Measurements from ENCODE around the gene OPA3.
"Not testable (repeated sequence)": the region's sequence is repeated elsewhere in the genome, so short reads cannot be mapped to it uniquely, and the experiment has no call there.

Gene OPA3

DNA sequence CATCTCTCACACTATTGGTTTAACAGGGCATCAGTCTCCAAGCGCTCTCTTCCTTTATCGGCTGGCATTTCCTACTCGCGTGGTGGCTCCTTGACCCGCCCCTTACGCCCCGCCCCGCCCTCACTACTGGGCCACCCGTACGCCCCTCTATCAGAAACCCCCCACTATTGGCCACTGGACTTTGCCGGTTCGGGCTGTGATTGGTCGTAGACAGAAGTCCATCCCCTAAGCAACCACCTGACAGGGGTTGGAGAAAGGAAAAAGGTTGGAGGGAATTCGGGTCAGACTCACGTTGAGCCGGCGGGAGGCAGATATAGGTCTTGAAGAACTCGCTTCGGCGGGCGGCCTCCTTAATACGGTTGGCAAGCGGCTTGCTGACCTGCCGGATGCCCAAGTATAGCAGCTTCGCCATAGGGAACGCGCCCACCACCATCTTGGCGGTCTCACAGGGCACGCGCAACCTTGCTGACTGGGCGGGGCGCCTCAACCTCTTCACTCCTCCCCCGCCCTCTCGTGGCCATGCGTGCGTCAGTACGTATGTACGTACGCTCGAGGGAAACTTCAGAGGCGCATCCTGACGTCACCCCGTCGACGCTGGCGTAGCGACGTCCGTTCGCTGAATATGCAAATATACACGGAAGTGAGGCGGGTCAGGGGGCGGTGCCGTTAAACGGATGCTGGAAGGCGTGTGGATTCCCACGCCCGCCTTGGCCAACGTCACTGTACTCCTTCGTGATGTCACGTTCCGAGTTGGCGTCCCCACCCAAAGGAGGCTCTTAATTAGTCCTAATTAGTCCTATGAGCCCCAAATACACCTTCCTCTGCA, at the start of gene OPA3:
Gene OPA3 (minus strand): TSS at position 471 of the 826 bp plus-strand sequence. CDS start 38 bp downstream, at position 433.
- Histone ChIP-seq H3K36me3 (replicated peaks) (no peaks in the 10 kb centered on the region), H3K4me3 (ENCODE audit: low read depth, low read length) (peak within 1 kb of the TSS; percentile 88)
- in situ Hi-C loops (cut with HindIII; ENCODE audit: low pct_ligation_motif_present, low sequenced_read_pairs) = no loop called here

DNA sequence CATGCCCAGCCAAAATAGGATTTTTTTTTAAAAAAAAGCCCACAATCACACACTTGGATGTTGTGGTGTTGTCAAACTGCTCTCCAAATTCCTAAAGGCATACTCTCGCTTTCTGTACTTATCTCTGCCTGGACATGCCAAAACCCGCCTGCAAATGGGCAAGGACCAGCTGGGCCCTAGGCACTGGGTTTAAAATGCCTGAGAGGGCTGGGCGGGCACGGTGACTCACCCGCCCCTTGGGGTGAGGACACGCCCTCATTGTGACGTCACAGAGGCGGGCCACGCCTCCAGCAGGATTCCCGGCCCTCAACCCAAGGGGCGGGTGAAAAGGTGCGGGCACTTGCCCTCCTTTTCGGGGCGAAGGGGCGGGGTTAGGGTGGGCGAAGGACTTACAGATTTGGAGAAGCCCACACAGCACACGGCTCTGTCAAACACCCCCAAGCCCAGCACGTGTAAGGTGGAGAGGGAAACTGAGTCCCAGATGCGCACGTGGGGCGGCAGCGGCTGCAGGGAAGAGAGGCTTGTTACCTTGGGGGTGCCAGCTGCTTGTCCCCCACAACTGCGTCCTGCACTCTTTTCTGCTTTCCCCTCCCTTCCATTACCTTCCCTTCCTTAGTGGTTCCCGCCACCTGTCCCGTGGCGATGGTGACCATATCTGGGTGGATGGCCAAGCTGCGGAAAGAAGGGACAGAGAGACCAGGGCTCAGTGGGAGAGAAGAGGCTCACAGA, 48.0 kb upstream of the OPA3 start:
- in situ Hi-C loops (cut with HindIII; ENCODE audit: low pct_ligation_motif_present, low sequenced_read_pairs) = no loop called here
- Histone ChIP-seq H3K36me3 (replicated peaks) (peaks cover 12% of the 10 kb centered on the region), H3K27ac (no peak overlapping the region), H3K4me3 (ENCODE audit: low read depth, low read length) (no peak overlapping the region), H3K27me3 (replicated peaks) (no peaks in the 10 kb centered on the region)
- peak; percentile 70 for DNase-seq
- no peak for TF ChIP-seq CTCF (IDR thresholded peaks at IDR 0.05; ENCODE audit: low read depth, low read length, missing control alignments)

More for the DNA sequence above, at the start of gene OPA3:
- peak within 1 kb of the TSS; percentile 96 for H3K27ac ChIP-seq
- DNase-seq = peak; percentile 100
- TF ChIP-seq CTCF (IDR thresholded peaks at IDR 0.05; ENCODE audit: low read depth, low read length, missing control alignments) = no peak
- H3K27me3 ChIP-seq (replicated peaks) = no peaks in the 10 kb centered on the region

DNA sequence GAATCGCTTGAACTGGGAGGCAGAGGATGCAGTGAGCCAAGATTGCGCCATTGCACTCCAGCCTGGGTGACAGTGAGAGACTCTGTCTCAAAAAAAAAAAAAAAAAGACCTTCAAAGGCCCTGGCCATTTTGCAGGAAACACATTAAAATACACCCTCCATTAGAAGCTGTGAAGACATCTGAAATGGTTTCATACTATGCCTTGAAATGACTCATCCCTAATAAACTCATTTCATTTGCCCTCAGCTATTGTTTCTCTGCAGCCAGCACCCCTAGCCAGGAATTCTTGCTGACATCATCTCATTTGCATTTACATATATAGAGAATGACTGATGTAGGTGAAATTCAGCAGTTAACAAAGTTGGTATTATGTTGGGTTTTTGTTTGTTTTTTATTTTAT, 45.9 kb upstream of the OPA3 start:
- peak; percentile 83 for DNase-seq
- H3K36me3 ChIP-seq (replicated peaks) = peaks cover 19% of the 10 kb centered on the region
- TF ChIP-seq CTCF (IDR thresholded peaks at IDR 0.05; ENCODE audit: low read depth, low read length, missing control alignments) = no peak
- no peaks in the 10 kb centered on the region for H3K27me3 ChIP-seq (replicated peaks)
- peak overlapping the region; percentile 64 for H3K27ac ChIP-seq
- no peak overlapping the region for H3K4me3 ChIP-seq (ENCODE audit: low read depth, low read length)
- in situ Hi-C loops (cut with HindIII; ENCODE audit: low pct_ligation_motif_present, low sequenced_read_pairs) = no loop called here

DNA sequence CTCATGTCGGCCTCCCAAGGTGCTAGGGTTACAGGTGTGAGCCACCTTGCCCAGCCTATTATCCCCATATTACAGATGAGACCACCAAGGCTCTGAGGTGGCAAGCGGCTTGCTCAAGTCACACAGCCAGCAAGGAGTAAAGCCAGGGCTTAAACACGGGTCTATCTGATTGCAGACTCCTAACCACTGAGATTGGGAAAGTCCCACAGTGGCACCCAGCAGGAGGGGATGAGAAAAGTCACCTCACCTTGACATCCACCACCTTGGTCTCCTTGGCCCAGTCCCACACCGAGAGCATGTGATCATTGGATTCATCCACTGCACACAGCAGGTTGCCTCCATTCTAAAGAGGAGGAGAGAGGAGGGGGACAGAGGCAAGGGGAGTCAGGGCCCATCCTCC, 45.1 kb upstream of the OPA3 start:
- peaks cover 22% of the 10 kb centered on the region for H3K36me3 ChIP-seq (replicated peaks)
- DNase-seq = no peak
- in situ Hi-C loops (cut with HindIII; ENCODE audit: low pct_ligation_motif_present, low sequenced_read_pairs) = no loop called here
- H3K27me3 ChIP-seq (replicated peaks) = no peaks in the 10 kb centered on the region
- no peak overlapping the region for H3K27ac ChIP-seq
- no peak overlapping the region for H3K4me3 ChIP-seq (ENCODE audit: low read depth, low read length)
- TF ChIP-seq CTCF (IDR thresholded peaks at IDR 0.05; ENCODE audit: low read depth, low read length, missing control alignments) = no peak

DNA sequence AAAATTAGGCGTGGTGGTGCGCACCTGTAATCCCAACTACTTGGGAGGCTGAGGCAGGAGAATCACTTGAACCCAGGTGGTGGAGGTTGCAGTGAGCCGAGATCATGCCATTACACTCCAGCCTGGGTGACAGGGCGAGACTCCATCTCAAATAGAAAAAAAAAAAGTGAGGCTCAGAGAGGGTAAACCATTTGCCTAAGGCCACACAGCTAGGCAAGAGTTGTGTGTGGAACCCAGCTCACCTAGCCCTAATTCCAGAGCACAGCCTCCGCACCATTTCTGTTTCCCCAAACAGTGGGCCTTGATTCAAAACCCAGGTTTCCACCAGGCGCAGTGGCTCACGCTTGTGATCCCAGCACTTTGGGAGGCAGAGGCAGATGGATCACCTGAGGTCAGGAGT, 43.6 kb upstream of the OPA3 start:
- H3K27ac ChIP-seq; H3K27me3 ChIP-seq (replicated peaks); H3K4me3 ChIP-seq (ENCODE audit: low read depth, low read length); in situ Hi-C loops (cut with HindIII; ENCODE audit: low pct_ligation_motif_present, low sequenced_read_pairs); DNase-seq: not testable (repeated sequence)
- peaks cover 23% of the 10 kb centered on the region for H3K36me3 ChIP-seq (replicated peaks)

DNA sequence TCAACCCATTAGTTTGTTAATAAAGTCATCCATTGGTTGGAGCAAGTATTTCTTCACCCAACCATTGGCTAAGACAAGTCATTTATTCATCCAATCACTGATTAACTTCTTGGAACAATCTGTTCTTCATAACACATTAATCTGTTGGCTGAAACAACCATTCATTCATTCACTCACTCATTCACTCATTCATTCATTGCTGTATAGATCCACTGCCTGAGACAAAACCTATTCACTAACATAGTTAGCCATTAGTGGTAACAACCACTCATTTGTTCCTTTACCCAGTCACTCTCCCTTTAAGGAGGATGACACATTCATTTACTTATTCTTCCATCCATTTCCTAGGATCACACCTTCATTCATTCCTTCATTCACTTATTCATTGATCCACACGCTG, 39.4 kb upstream of the OPA3 start:
- TF ChIP-seq CTCF (IDR thresholded peaks at IDR 0.05; ENCODE audit: low read depth, low read length, missing control alignments) = no peak
- Histone ChIP-seq H3K27me3 (replicated peaks) (no peaks in the 10 kb centered on the region), H3K4me3 (ENCODE audit: low read depth, low read length) (no peak overlapping the region), H3K36me3 (replicated peaks) (peaks cover 34% of the 10 kb centered on the region), H3K27ac (no peak overlapping the region)
- in situ Hi-C loops (cut with HindIII; ENCODE audit: low pct_ligation_motif_present, low sequenced_read_pairs) = no loop called here
- DNase-seq = no peak
